ENCODE measurements around the gene RHEX.

RHEX gene

DNA sequence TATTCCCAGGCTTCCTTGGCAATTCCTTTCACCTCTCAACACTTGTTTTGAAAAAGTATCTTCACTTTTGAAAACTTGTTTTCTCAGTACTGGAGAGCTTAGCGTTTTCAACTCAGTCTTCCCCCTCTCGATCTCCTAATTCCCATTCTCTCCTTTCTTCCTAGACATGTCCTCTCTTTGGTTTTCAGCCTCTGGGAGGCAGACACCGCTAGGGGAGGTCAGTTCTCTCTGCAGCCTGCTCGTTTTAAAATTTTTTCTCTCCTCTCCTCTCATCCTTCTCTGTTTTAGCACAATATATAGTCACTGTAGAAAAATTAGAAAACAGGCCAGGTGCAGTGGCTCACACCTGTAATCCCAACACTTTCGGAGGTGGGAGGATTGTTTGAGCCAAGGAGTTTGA, 12.6 kb upstream of the RHEX start:
- TF ChIP-seq, protein P1, sequence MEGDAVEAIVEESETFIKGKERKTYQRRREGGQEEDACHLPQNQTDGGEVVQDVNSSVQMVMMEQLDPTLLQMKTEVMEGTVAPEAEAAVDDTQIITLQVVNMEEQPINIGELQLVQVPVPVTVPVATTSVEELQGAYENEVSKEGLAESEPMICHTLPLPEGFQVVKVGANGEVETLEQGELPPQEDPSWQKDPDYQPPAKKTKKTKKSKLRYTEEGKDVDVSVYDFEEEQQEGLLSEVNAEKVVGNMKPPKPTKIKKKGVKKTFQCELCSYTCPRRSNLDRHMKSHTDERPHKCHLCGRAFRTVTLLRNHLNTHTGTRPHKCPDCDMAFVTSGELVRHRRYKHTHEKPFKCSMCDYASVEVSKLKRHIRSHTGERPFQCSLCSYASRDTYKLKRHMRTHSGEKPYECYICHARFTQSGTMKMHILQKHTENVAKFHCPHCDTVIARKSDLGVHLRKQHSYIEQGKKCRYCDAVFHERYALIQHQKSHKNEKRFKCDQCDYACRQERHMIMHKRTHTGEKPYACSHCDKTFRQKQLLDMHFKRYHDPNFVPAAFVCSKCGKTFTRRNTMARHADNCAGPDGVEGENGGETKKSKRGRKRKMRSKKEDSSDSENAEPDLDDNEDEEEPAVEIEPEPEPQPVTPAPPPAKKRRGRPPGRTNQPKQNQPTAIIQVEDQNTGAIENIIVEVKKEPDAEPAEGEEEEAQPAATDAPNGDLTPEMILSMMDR (IDR thresholded peaks at IDR 0.05; ENCODE audit: insufficient read depth, low read length, poor library complexity, severe bottlenecking), result no peak
- DNase-seq (ENCODE audit: extremely low read depth, insufficient read length), result no peak

DNA sequence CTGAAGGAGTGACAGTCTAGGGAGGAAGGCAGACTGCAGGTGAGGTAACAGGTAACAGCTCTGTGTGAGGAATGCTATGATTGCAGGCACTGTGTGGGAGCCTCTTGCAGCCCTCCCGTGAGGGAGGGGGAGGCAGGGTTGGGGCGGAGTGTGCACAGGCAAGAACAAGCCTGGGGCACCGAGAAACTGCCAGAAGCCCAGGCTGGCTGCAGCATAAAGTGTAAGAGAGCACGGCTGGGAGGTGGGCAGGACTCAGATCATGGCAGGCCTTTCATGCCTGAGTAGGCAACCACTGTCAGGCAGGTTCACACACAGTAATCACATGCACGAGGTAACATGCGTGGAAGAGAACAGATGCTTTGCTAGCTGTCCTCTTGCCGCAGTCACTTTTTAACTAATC, 11.3 kb upstream of the RHEX start:
- H3K27me3 ChIP-seq (replicated peaks; ENCODE audit: control insufficient read depth, insufficient read depth, low read length), result no peaks in the 10 kb centered on the region
- DNase-seq (ENCODE audit: extremely low read depth, insufficient read length), result peak; percentile 63
- H3K36me3 ChIP-seq (ENCODE audit: control insufficient read depth, insufficient read depth, low read length), result no peaks in the 10 kb centered on the region
- TF ChIP-seq, protein P1 (IDR thresholded peaks at IDR 0.05; ENCODE audit: insufficient read depth, low read length, poor library complexity, severe bottlenecking), result no peak
- H3K4me3 ChIP-seq (replicated peaks; ENCODE audit: low read depth, low read length), result no peak overlapping the region

More for the DNA sequence above, 12.6 kb upstream of the RHEX start:
- H3K27me3 ChIP-seq (replicated peaks; ENCODE audit: control insufficient read depth, insufficient read depth, low read length), result no peaks in the 10 kb centered on the region
- H3K36me3 ChIP-seq (ENCODE audit: control insufficient read depth, insufficient read depth, low read length), result no peaks in the 10 kb centered on the region
- H3K4me3 ChIP-seq (replicated peaks; ENCODE audit: low read depth, low read length), result no peak overlapping the region

DNA sequence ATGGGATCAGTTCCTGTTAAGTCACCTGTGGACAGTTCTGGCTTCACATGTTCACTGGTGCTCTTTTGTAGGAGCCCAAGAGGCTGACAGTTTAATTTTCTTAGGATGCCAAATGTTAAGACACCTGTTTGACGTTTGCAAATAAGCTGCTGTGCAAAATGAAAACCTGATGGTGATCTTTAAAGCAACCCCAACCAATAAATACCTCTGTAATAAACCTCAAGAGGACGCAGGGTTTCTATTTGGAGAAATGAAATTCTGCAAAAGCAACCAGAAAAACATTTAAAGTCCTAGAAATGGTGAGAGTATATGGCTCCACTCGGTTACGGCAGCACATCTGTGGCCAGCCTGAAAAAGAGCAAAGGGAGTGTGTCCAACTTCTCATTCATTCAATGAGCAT, 5.7 kb upstream of the RHEX start:
- TF ChIP-seq, protein P1 (IDR thresholded peaks at IDR 0.05; ENCODE audit: insufficient read depth, low read length, poor library complexity, severe bottlenecking), result no peak
- Histone ChIP-seq H3K36me3 (ENCODE audit: control insufficient read depth, insufficient read depth, low read length) (no peaks in the 10 kb centered on the region), H3K27me3 (replicated peaks; ENCODE audit: control insufficient read depth, insufficient read depth, low read length) (no peaks in the 10 kb centered on the region), H3K4me3 (replicated peaks; ENCODE audit: low read depth, low read length) (no peak overlapping the region)
- no peak for DNase-seq (ENCODE audit: extremely low read depth, insufficient read length)

DNA sequence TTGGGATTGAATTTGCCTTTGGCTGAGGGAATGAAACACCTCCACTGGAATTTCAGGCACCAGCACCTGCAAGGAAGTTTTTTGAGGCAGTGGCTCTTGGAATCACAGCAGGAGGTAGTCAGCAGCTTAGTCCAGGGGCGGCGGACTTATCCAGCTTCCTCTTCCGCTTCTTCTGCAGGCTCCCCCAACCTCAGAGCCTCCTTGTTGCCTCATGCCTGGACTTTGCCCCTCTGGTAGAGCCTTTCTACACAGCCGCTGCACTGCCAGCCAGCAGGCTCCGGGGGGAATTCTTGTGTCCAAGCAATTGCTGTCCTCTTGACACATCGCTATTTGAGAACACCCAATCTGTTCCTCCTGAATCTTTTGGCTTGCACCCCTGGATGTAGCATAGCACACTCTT, 4.4 kb upstream of the RHEX start:
- no peaks in the 10 kb centered on the region for H3K27me3 ChIP-seq (replicated peaks; ENCODE audit: control insufficient read depth, insufficient read depth, low read length)
- DNase-seq (ENCODE audit: extremely low read depth, insufficient read length), result no peak
- no peaks in the 10 kb centered on the region for H3K36me3 ChIP-seq (ENCODE audit: control insufficient read depth, insufficient read depth, low read length)
- H3K4me3 ChIP-seq (replicated peaks; ENCODE audit: low read depth, low read length), result no peak overlapping the region
- TF ChIP-seq, protein P1 (IDR thresholded peaks at IDR 0.05; ENCODE audit: insufficient read depth, low read length, poor library complexity, severe bottlenecking), result no peak

DNA sequence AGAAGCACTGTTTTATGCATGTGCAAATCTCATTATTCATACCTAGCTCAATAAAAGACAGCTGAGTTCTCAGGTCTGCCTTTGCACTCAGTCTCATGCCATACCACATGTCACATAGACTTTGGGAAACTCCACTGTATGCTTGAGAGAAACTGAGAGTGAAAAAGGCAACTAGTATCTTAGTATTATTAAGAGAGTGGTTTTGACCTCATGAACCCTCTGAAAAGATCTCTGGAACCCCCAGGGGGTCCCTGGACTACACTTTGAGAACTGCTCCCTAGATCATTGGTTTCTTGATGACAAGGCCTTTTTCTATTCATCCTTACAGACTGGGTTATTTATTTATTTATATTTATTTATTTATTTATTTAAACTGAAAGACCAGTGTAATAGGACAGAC, 3.7 kb upstream of the RHEX start:
- no peaks in the 10 kb centered on the region for H3K27me3 ChIP-seq (replicated peaks; ENCODE audit: control insufficient read depth, insufficient read depth, low read length)
- DNase-seq (ENCODE audit: extremely low read depth, insufficient read length), result peak; percentile 76
- TF ChIP-seq, protein P1 (IDR thresholded peaks at IDR 0.05; ENCODE audit: insufficient read depth, low read length, poor library complexity, severe bottlenecking), result no peak
- H3K4me3 ChIP-seq (replicated peaks; ENCODE audit: low read depth, low read length), result no peak overlapping the region
- no peaks in the 10 kb centered on the region for H3K36me3 ChIP-seq (ENCODE audit: control insufficient read depth, insufficient read depth, low read length)

DNA sequence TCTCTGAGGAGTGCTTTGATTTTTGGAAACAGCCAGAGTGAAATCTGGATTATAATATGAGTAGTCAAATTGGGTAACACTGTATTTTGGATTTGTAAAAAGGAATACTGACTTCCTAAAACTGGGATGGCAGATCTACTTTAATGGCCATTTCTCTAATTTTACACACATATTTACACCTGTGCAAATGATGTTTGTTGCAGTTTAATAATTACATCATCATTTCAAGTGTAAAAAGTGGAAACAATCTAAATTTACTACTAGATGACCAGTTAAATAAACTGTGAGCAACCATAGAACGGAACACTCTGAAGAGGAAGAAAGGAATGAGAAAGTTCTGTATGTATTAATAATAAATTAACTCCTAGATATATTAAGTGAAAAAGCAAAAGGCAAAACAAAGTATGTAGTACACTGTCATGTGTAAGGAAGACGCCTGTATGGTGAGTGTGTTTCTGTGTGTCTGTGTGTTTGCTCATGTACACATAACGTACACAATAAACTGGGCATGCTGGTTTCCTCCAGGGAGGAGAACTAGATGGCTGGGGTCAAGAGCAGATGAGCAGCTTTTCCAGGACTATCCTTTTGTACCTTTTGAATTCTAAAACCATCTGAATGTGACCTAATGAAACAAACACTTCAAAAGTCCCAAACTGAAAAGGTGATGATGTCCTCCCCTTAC, 2.9 kb upstream of the RHEX start:
- TF ChIP-seq, protein P1 (IDR thresholded peaks at IDR 0.05; ENCODE audit: insufficient read depth, low read length, poor library complexity, severe bottlenecking), result no peak
- H3K27me3 ChIP-seq (replicated peaks; ENCODE audit: control insufficient read depth, insufficient read depth, low read length), result no peaks in the 10 kb centered on the region
- no peak for DNase-seq (ENCODE audit: extremely low read depth, insufficient read length)
- H3K4me3 ChIP-seq (replicated peaks; ENCODE audit: low read depth, low read length), result no peak overlapping the region
- H3K36me3 ChIP-seq (ENCODE audit: control insufficient read depth, insufficient read depth, low read length), result no peaks in the 10 kb centered on the region
